ENCODE measurements around the gene SSNA1. TPM values are rescaled to one million over a fixed set of nuclear protein-coding genes. Genes with fewer than 3 reads are reported as not detected.

Gene SSNA1
- polyA plus RNA-seq, 1 experiment, result 35.0 TPM

- Histone ChIP-seq H3K4me3 (ENCODE audit: low read depth, low read length) (peak overlapping the region; percentile 46), H3K27ac (ENCODE audit: low read depth, low read length) (no peak overlapping the region), H3K27me3 (ENCODE audit: control insufficient read depth, insufficient read depth, low read length) (peaks cover 63% of the 10 kb centered on the region), H3K9me3 (ENCODE audit: control insufficient read depth, insufficient read depth, low read length) (peaks cover 3% of the 10 kb centered on the region; the same call in 1 of the 2 replicates)
- CTCF ChIA-PET, result no interaction called here
- POLR2A ChIA-PET, result no interaction called here
- TF ChIP-seq, protein P1, sequence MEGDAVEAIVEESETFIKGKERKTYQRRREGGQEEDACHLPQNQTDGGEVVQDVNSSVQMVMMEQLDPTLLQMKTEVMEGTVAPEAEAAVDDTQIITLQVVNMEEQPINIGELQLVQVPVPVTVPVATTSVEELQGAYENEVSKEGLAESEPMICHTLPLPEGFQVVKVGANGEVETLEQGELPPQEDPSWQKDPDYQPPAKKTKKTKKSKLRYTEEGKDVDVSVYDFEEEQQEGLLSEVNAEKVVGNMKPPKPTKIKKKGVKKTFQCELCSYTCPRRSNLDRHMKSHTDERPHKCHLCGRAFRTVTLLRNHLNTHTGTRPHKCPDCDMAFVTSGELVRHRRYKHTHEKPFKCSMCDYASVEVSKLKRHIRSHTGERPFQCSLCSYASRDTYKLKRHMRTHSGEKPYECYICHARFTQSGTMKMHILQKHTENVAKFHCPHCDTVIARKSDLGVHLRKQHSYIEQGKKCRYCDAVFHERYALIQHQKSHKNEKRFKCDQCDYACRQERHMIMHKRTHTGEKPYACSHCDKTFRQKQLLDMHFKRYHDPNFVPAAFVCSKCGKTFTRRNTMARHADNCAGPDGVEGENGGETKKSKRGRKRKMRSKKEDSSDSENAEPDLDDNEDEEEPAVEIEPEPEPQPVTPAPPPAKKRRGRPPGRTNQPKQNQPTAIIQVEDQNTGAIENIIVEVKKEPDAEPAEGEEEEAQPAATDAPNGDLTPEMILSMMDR (IDR thresholded peaks at IDR 0.05; ENCODE audit: low read depth, low read length), result no peak
- no peak for DNase-seq (ENCODE audit: low read depth, low spot score)
Measured at GRCh38 chr9:137163365-137163715, 25.1 kb upstream of the SSNA1 start.

- Histone ChIP-seq H3K4me3 (ENCODE audit: low read depth, low read length) (no peak overlapping the region), H3K27ac (ENCODE audit: low read depth, low read length) (no peak overlapping the region), H3K9me3 (ENCODE audit: control insufficient read depth, insufficient read depth, low read length) (peaks cover 3% of the 10 kb centered on the region; the same call in 1 of the 2 replicates), H3K27me3 (ENCODE audit: control insufficient read depth, insufficient read depth, low read length) (peaks cover 61% of the 10 kb centered on the region)
- TF ChIP-seq, protein P1 (IDR thresholded peaks at IDR 0.05; ENCODE audit: low read depth, low read length), result no peak
- ChIA-PET CTCF (no interaction called here), POLR2A (no interaction called here)
- DNase-seq (ENCODE audit: low read depth, low spot score), result no peak
Measured at GRCh38 chr9:137163805-137164204, 24.7 kb upstream of the SSNA1 start.

DNA sequence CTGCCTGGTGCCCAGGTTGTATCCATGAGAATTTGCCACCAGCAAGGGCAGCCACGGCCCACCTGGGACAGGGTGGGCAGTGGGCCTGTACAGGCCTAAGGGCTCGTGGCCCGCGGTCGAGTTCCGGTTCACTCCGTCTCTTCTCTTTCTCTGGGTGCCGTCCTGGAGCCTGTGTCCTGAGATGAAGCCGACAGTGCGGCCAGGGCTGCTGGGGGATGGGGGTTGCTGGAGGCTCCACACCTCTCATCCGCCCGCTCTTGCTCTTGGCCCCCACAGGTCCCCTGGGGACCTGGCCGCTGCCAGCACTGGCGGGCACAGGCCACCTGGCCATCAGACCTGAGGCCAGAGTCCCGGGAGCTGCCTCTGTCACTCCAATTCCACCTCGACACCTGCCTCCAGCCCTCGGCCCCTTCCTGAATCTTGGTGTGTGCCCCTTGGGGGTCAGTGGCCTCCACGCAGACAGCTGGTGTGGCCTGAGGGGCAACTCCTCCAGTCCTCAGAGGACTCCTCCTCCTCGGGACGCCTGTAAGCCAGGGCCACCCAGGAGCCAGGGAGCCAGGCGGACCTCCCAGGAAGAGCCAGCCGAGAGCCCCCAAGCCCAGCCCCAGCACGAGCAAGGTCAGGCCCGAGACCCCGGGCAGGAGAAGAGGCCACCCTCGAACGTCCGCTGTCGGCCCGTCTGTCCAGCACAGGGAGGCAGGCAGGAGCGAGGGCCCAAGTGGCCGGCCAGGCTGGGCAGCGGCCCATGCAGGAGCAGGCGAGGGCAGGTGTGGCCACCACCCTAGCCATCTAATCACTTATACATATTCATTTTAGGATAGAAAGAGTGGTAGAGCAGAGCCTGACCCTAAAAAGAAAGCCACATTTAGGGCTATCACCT lies 23.9 kb upstream of the SSNA1 start:
- H3K27me3 ChIP-seq (ENCODE audit: control insufficient read depth, insufficient read depth, low read length), result peaks cover 54% of the 10 kb centered on the region
- no peak overlapping the region for H3K27ac ChIP-seq (ENCODE audit: low read depth, low read length)
- H3K4me3 ChIP-seq (ENCODE audit: low read depth, low read length), result no peak overlapping the region
- ChIA-PET POLR2A (interaction anchor here (1.4 kb wide), 1 partner anchor 24 kb away, joined by 3 read pairs; no protein-coding TSS in a partner anchor), CTCF (no interaction called here)
- TF ChIP-seq, protein P1 (IDR thresholded peaks at IDR 0.05; ENCODE audit: low read depth, low read length), result no peak
- DNase-seq (ENCODE audit: low read depth, low spot score), result no peak
- peaks cover 3% of the 10 kb centered on the region; the same call in 1 of the 2 replicates for H3K9me3 ChIP-seq (ENCODE audit: control insufficient read depth, insufficient read depth, low read length)

DNA sequence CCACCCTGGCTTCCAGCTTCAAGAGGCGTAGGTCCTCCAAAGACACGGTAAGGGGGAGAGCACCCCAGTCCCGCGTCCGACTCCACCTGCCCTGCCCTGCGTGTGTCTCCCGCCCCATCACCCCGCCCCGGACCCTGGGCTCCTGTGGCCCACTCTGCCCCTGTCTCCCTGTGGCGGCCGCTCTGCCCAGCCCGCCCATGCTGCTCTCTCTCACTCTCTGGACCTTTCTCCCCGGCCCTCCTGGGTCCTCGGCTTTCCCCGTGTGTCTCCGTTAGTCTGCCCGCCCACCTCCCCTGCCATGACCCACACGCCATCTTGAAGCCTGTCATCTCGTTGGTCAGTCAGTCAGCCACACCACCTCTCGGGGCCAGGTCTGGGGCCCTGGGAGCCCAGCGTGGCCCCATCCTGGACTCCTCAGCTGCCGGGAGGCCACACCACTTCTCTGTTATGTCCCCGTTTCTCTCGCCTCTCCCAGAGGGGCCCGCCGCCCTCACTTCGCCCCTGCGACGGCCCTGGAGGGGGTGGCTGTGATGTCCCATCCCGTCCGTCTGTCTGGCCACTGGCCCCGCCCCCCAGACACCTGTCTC lies 23.1 kb upstream of the SSNA1 start:
- H3K27me3 ChIP-seq (ENCODE audit: control insufficient read depth, insufficient read depth, low read length), result peaks cover 60% of the 10 kb centered on the region

More for the DNA sequence above, 23.1 kb upstream of the SSNA1 start:
- Histone ChIP-seq H3K27ac (ENCODE audit: low read depth, low read length) (no peak overlapping the region), H3K9me3 (ENCODE audit: control insufficient read depth, insufficient read depth, low read length) (peaks cover 3% of the 10 kb centered on the region; the same call in 1 of the 2 replicates), H3K4me3 (ENCODE audit: low read depth, low read length) (no peak overlapping the region)
- CTCF ChIA-PET, result no interaction called here
- POLR2A ChIA-PET, result interaction anchor here (1.4 kb wide), 1 partner anchor 24 kb away, joined by 3 read pairs; no protein-coding TSS in a partner anchor
- no peak for DNase-seq (ENCODE audit: low read depth, low spot score)
- TF ChIP-seq, protein P1 (IDR thresholded peaks at IDR 0.05; ENCODE audit: low read depth, low read length), result no peak
